HepG2 (cell line): ENCODE data around the gene FBF1. TPM values are rescaled to one million over a fixed set of nuclear protein-coding genes. Genes with fewer than 3 reads are reported as not detected.

Experiments used
- HDAC6 ChIP-seq: fragments of 200-600 bp; sonication (generic); IDR thresholded peaks from 2 replicates; pipeline ENCODE4 v1.7.0; 2017; ENCODE audit warnings: mild to moderate bottlenecking, antibody characterized with exemption, low read length, low read depth
- HOMEZ ChIP-seq: IDR thresholded peaks from 2 replicates; pipeline ENCODE4 v1.6.1; 2016; ENCODE audit warnings: low read depth
- IRF2 ChIP-seq: IDR thresholded peaks from 2 replicates; pipeline ENCODE4 v1.6.1; 2018; ENCODE audit warnings: missing genetic modification reagents, missing compliant biosample characterization
- KDM6A ChIP-seq: IDR thresholded peaks from 2 replicates; pipeline ENCODE4 v1.6.1; 2016; ENCODE audit warnings: low read depth
- NFYC ChIP-seq: IDR thresholded peaks from 2 replicates; pipeline ENCODE4 v1.6.1; 2016; ENCODE audit warnings: missing genetic modification reagents, missing compliant biosample characterization
- RNF219 ChIP-seq: sonication (generic); formaldehyde crosslinking; IDR thresholded peaks from 2 replicates; pipeline ENCODE4 v1.5.0; 2020; ENCODE audit warnings: mild to moderate bottlenecking, missing genetic modification reagents
- SAFB2 ChIP-seq: sonication (generic); formaldehyde crosslinking; IDR thresholded peaks from 2 replicates; pipeline ENCODE4 v1.5.1; 2020; ENCODE audit warnings: missing genetic modification reagents, low read depth, mild to moderate bottlenecking, borderline replicate concordance
- SMARCE1 ChIP-seq: fragments of 450-650 bp; IDR thresholded peaks from 2 replicates; pipeline ENCODE4 v1.6.1; 2017; ENCODE audit warnings: borderline replicate concordance
- THAP7 ChIP-seq: sonication (generic); formaldehyde crosslinking; IDR thresholded peaks from 2 replicates; pipeline ENCODE4 v1.8.1; 2023; ENCODE audit warnings: mild to moderate bottlenecking, missing genetic modification reagents
- TP53 ChIP-seq: sonication (generic); formaldehyde crosslinking; conservative IDR thresholded peaks from 2 replicates; pipeline ENCODE4 v1.4.0; 2020; ENCODE audit warnings: missing genetic modification reagents
- ZBTB3 ChIP-seq: sonication (generic); formaldehyde crosslinking; IDR thresholded peaks from 2 replicates; pipeline ENCODE4 v1.4.0; 2020; ENCODE audit warnings: low read depth, mild to moderate bottlenecking, moderate library complexity, missing genetic modification reagents, borderline replicate concordance
- ZBTB34 ChIP-seq: sonication (generic); formaldehyde crosslinking; IDR thresholded peaks from 2 replicates; pipeline ENCODE4 v1.8.0; 2022; ENCODE audit warnings: mild to moderate bottlenecking, missing genetic modification reagents
- ZNF142 ChIP-seq: sonication (generic); formaldehyde crosslinking; IDR thresholded peaks from 2 replicates; pipeline ENCODE4 v1.4.0; 2020; ENCODE audit warnings: missing genetic modification reagents
- ZNF674 ChIP-seq: sonication (generic); formaldehyde crosslinking; IDR thresholded peaks from 2 replicates; pipeline ENCODE4 v1.5.0; 2020; ENCODE audit warnings: low read depth, mild to moderate bottlenecking, missing genetic modification reagents
- ZNF747 ChIP-seq: sonication (generic); formaldehyde crosslinking; IDR thresholded peaks from 2 replicates; pipeline ENCODE4 v1.8.1; 2023; ENCODE audit warnings: missing genetic modification reagents, mild to moderate bottlenecking, borderline replicate concordance
- ZSCAN5A ChIP-seq: sonication (generic); formaldehyde crosslinking; IDR thresholded peaks from 2 replicates; pipeline ENCODE4 v1.8.0; 2022; ENCODE audit warnings: mild to moderate bottlenecking, missing genetic modification reagents, borderline replicate concordance
- polyA plus RNA-seq, 8 experiments: library from polyadenylated mRNA; depleted of rRNA in 3 of 8; stranded (reverse) in 7 of 8; unstranded in 1 of 8; fragments of >200 nt; fragmentation: Illumina TruSeq in 4 of 8; extraction: Trizol in 4 of 8; gene quantifications; 2 replicates each; pipeline versions ENCODE4 v1.2.1 to v1.2.3, GENCODE V29; 2011 to 2016; ENCODE audit warnings: low read depth in 4 of 8, missing spikeins in 1 of 8, mixed read lengths in 1 of 8; ENCODE audit not compliant: insufficient read depth in 1 of 8
- total RNA-seq, 5 experiments: library from RNA; depleted of rRNA; stranded (reverse); fragments of >200 nt; fragmentation: Illumina TruSeq; extraction: Trizol; gene quantifications; 2 replicates each; pipeline ENCODE4 v1.2.3, GENCODE V29; 2016; ENCODE audit warnings: low read depth in 1 of 5

The FBF1 gene
- total and polyA plus RNA-seq, 2 of the 13 experiments (the other 11 are each of a cell fraction or from before 2014, with no cell fraction given), result 2.4 to 8.1 TPM

GRCh38 chr17:75877752-75878173 lies 63.1 kb downstream of the FBF1 start (continued):
- TF ChIP-seq RNF219 (CRISPR knock-in tag) (no peak), SAFB2 (CRISPR knock-in tag) (peak; percentile 75; the same call in 1 of the 2 replicates), ZBTB3 (CRISPR knock-in tag) (0 out of 2 replicates have a peak, but pooled peaks have one; percentile 13), ZNF674 (no peak), NFYC (CRISPR knock-in tag) (0 out of 2 replicates have a peak, but pooled peaks have one; percentile 9), IRF2 (CRISPR knock-in tag) (no peak), HDAC6 (no peak), THAP7 (0 out of 2 replicates have a peak, but pooled peaks have one; percentile 22), HOMEZ (CRISPR knock-in tag) (no peak), TP53 (0 out of 2 replicates have a peak, but pooled peaks have one; percentile 53), ZBTB34 (no peak), KDM6A (CRISPR knock-in tag) (no peak), ZNF747 (CRISPR knock-in tag) (no peak; the same call in 1 of the 2 replicates), SMARCE1 (no peak), ZNF142 (CRISPR knock-in tag) (peak; percentile 52; the same call in 1 of the 2 replicates), ZSCAN5A (CRISPR knock-in tag) (peak; percentile 37; the same call in 1 of the 2 replicates)
